NB4 (cell line): ENCODE results near the gene F13A1.

ENCODE experiments used
- DNase-seq: peaks from one replicate; pipeline ENCODE4 v3.0.0; 2010; ENCODE audit warnings: low read depth
- H3K4me3 ChIP-seq: one replicate; pipeline ENCODE4 v1.5.1; 2011; ENCODE audit warnings: mild to moderate bottlenecking, low read depth, low read length, moderate library complexity
- CTCF ChIP-seq: IDR thresholded peaks from one replicate; pipeline ENCODE4 v1.5.1; 2012; ENCODE audit warnings: low read depth, low read length
- MAX ChIP-seq: IDR thresholded peaks from 2 replicates; pipeline ENCODE4 v1.6.1; 2011; ENCODE audit warnings: low read depth, low read length
- MYC ChIP-seq: IDR thresholded peaks from 2 replicates; pipeline ENCODE4 v1.6.1; 2011; ENCODE audit warnings: low read depth, low read length
- POLR2A ChIP-seq: IDR thresholded peaks from 2 replicates; pipeline ENCODE4 v1.6.1; 2011; ENCODE audit warnings: mild to moderate bottlenecking; ENCODE audit not compliant: insufficient read length; ENCODE audit errors: extremely low read depth

The F13A1 gene

GRCh38 chr6:6199678-6200077, 120.8 kb downstream of the F13A1 start:
- H3K4me3 ChIP-seq: no peak overlapping the region
- DNase-seq: no peak
- TF ChIP-seq POLR2A: no peak
- no peak for TF ChIP-seq MYC
- no peak for TF ChIP-seq MAX
- TF ChIP-seq CTCF: no peak

GRCh38 chr6:6196762-6197161, 123.7 kb downstream of the F13A1 start:
- H3K4me3 ChIP-seq: no peak overlapping the region
- DNase-seq: no peak
- no peak for TF ChIP-seq POLR2A

- DNase-seq: no peak
- no peak for TF ChIP-seq MAX
- TF ChIP-seq POLR2A: no peak
- TF ChIP-seq MYC: no peak
- no peak for TF ChIP-seq CTCF
- H3K4me3 ChIP-seq: no peak overlapping the region
Observed at GRCh38 chr6:6195080-6195479, 125.4 kb downstream of the F13A1 start.

- TF ChIP-seq MYC: no peak
- no peak for TF ChIP-seq MAX
- TF ChIP-seq CTCF: no peak
- TF ChIP-seq POLR2A: no peak
- DNase-seq: no peak
Observed at GRCh38 chr6:6193221-6193745, 127.2 kb downstream of the F13A1 start.

GRCh38 chr6:6191909-6192308, 128.6 kb downstream of the F13A1 start:
- H3K4me3 ChIP-seq: no peak overlapping the region
- DNase-seq: no peak
- TF ChIP-seq CTCF: no peak
- no peak for TF ChIP-seq MAX
- no peak for TF ChIP-seq MYC
- TF ChIP-seq POLR2A: no peak

More at GRCh38 chr6:6193221-6193745, 127.2 kb downstream of the F13A1 start:
- H3K4me3 ChIP-seq: no peak overlapping the region

GRCh38 chr6:6191476-6191875, 129.0 kb downstream of the F13A1 start:
- peak; percentile 30 for DNase-seq
- no peak overlapping the region for H3K4me3 ChIP-seq
- TF ChIP-seq MAX: no peak
- no peak for TF ChIP-seq POLR2A
- no peak for TF ChIP-seq CTCF
- no peak for TF ChIP-seq MYC
